ENCODE data around the gene PCDH9. TPM values are rescaled to one million over a fixed set of nuclear protein-coding genes. Genes with fewer than 3 reads are reported as not detected.

PCDH9 gene
- total and polyA plus RNA-seq, 10 of the 15 experiments (the other 5 are each of a cell fraction or from before 2014, with no cell fraction given) = 0.02 to 2.3 (median 0.05) TPM; not detected in 1

GRCh38 chr13:66328476-66328875 lies 901.7 kb downstream of the PCDH9 start (continued):
- TF ChIP-seq, protein P1, sequence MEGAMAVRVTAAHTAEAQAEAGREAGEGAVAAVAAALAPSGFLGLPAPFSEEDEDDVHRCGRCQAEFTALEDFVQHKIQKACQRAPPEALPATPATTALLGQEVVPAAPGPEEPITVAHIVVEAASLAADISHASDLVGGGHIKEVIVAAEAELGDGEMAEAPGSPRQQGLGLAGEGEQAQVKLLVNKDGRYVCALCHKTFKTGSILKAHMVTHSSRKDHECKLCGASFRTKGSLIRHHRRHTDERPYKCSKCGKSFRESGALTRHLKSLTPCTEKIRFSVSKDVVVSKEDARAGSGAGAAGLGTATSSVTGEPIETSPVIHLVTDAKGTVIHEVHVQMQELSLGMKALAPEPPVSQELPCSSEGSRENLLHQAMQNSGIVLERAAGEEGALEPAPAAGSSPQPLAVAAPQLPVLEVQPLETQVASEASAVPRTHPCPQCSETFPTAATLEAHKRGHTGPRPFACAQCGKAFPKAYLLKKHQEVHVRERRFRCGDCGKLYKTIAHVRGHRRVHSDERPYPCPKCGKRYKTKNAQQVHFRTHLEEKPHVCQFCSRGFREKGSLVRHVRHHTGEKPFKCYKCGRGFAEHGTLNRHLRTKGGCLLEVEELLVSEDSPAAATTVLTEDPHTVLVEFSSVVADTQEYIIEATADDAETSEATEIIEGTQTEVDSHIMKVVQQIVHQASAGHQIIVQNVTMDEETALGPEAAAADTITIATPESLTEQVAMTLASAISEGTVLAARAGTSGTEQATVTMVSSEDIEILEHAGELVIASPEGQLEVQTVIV (IDR thresholded peaks at IDR 0.05; ENCODE audit: borderline replicate concordance, partially characterized antibody) = no peak

GRCh38 chr13:66323745-66324347 lies 906.3 kb downstream of the PCDH9 start:
- Histone ChIP-seq H2AFZ (ENCODE audit: control insufficient read depth, low read depth, low read length) (no peak overlapping the region), H3K79me2 (ENCODE audit: control insufficient read depth, insufficient read depth, low read length) (no peaks in the 10 kb centered on the region), H3K4me2 (ENCODE audit: control insufficient read depth, insufficient read depth) (no peak overlapping the region), H3K36me3 (ENCODE audit: control insufficient read depth in 2 of 2, insufficient read depth in 2 of 2, low read length in 1 of 2) (no peaks in the 10 kb centered on the region), H4K20me1 (ENCODE audit: control insufficient read depth, insufficient read depth) (no peaks in the 10 kb centered on the region), H3K9ac (ENCODE audit: control insufficient read depth, insufficient read depth, low read length) (no peak overlapping the region), H3K9me3 (replicated peaks; ENCODE audit: control insufficient read depth, insufficient read depth, low read length) (no peaks in the 10 kb centered on the region), H3K4me1 (ENCODE audit: control insufficient read depth, insufficient read depth, low read length) (no peaks in the 10 kb centered on the region), H3K27me3 (replicated peaks in 1 of 2; ENCODE audit: control insufficient read depth in 2 of 2, insufficient read depth in 2 of 2, low read length in 1 of 2) (no peaks in the 10 kb centered on the region), H3K27ac (ENCODE audit: control insufficient read depth, insufficient read depth) (no peak overlapping the region), H3K4me3 (no peak overlapping the region)
- FAIRE-seq (no peak), ATAC-seq (no peak), DNase-seq (ENCODE audit: low read depth, low spot score) (no peak)
- in situ Hi-C loops (cut with MboI) (no loop called here), intact Hi-C loops (cut with micrococcal nuclease; ENCODE audit: unreplicated experiment) (no loop called here)
- WGBS (ENCODE audit: insufficient coverage, insufficient replicate concordance, low lambda C conversion rate, missing lambda C conversion rate) = 7% methylated on average over 3 of the region's 3 CpGs
- SMC1A ChIA-PET (ENCODE audit: uncharacterized antibody, unreplicated experiment) = interaction anchor here (1.1 to 2.4 kb wide), 2 partner anchors 13 to 18 kb away, joined by 3 to 6 read pairs; no protein-coding TSS in a partner anchor
- BruUV-seq (replicated peaks) = no TSS peak
- TF ChIP-seq IRF3 (IDR thresholded peaks at IDR 0.05) (no peak), FOXM1 (IDR thresholded peaks at IDR 0.05; ENCODE audit: low read depth, low read length) (no peak), CBFB (IDR thresholded peaks at IDR 0.05; ENCODE audit: low read depth) (no peak), BHLHE40 (IDR thresholded peaks at IDR 0.05; ENCODE audit: borderline replicate concordance in 1 of 2, low read depth in 2 of 2, low read length in 1 of 2) (no peak), IKZF2 (IDR thresholded peaks at IDR 0.05) (no peak), FOXK2 (IDR thresholded peaks at IDR 0.05) (no peak), ZNF384 (IDR thresholded peaks at IDR 0.05; ENCODE audit: borderline replicate concordance, low read depth, low read length) (no peak), POLR2AphosphoS5 (IDR thresholded peaks at IDR 0.05; ENCODE audit: low read length) (no peak), MTA3 (IDR thresholded peaks at IDR 0.05; ENCODE audit: borderline replicate concordance, low read length) (no peak), NFYB (IDR thresholded peaks at IDR 0.05; ENCODE audit: insufficient read depth, low read depth, low read length) (no peak), ZNF592 (IDR thresholded peaks at IDR 0.05) (no peak)
- CTCF ChIA-PET = no interaction called here
- POLR2A ChIA-PET = no interaction called here
- RAD21 ChIA-PET (ENCODE audit: unreplicated experiment) = no interaction called here
